HG03439 (cell line): Measurements from ENCODE around the gene GRHL3.

Experiments
- ATAC-seq: cut with Tn5 transposase; IDR thresholded peaks from one replicate; pipeline ENCODE4 v1.9.1; 2021; ENCODE audit warnings: mild to moderate bottlenecking, moderate library complexity; ENCODE audit not compliant: unreplicated experiment

The GRHL3 gene

GRCh38 chr1:24340770-24341169 is 21.6 kb downstream of the GRHL3 start:
- no peak for ATAC-seq

DNA sequence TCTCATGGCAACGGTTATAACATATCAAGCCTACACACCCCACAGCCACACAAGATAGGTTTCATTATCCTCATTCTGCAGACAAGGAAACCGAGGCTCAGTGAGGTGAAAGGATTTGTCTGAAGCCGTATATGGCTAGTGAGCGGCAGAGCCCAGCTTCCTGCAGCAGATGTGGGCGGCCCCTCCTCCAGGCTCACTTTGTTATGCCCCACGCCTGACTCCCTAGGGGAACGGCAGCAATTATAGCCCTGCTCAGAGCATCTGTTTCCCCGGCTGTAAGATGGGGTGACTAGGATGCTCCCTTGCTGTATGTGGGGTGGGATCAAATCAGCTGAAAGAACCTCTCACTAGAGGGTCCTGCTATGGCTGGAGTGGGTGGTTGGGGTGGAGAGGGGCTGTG is 22.1 kb downstream of the GRHL3 start:
- no peak for ATAC-seq

DNA sequence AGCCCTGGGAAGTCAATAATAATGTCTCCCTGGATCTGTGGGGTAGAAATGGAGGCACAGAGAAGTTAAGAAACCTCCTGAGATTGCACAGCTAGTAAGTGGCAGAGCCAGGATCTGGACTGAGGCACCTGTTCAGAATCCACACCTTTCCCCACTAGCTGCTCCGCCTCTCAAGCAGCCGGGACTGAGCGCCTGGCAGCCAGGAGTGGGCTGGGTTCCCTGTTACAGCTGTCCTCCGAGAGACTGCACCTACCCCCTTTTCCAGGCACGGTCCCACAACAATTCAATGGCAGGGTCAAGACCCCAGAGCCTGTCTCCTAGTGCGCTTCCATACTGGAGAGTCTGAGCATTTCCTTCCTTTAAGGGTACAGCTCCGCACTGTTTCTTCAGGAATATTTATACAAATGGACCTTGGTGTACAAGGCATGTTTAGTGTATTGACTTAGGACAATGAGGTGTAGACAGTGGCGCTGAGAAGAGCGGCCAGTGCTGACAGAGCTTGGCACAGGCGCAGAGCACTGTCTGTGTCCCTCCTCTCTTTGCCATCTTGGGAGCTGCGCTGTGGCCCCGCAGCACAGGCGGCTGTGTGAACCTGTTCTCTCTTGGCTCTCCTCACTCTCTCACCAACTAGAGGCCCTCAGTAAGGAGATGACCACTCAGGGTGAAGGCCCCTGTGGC is 24.4 kb downstream of the GRHL3 start:
- ATAC-seq = no peak

DNA sequence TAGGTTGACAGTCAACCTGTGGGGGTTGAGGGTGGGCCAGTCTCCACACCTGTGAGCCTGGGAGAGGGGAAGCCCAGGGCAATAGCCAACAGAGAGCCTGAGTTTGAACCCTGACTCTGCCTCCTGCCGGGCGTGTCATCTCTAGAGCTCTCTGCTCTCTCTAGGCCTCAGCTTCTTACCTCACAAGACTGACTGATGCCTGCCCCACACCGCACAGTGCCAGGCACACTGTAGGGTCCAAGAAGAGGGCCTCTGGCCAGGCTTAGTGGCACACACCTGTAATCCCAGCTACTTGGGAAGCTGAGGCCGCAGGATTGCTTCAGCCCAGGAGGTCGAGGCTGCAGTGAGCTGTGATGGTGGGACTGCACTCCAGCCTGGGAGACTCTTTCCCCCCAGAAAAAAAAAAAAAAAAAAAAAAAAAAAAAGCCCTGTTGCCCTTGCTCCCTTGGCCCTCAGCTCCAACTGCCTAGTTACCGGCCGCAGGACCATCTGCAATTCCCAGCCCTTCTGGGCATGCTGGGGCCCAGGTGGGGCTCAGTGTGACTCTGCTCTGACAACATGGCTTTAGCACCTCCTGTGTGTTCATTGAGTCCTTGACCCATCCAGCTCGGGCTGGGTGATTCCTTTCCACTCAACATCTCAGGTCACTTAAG is 25.1 kb downstream of the GRHL3 start:
- no peak for ATAC-seq

GRCh38 chr1:24345334-24345733 is 26.2 kb downstream of the GRHL3 start:
- ATAC-seq = no peak

- ATAC-seq = no peak
These were observed 28.2 kb downstream of the GRHL3 start for GRCh38 chr1:24347159-24347934.

GRCh38 chr1:24348196-24348595 is 29.0 kb downstream of the GRHL3 start:
- ATAC-seq = no peak

- ATAC-seq = no peak
These were observed 30.7 kb downstream of the GRHL3 start for GRCh38 chr1:24349891-24350290.

DNA sequence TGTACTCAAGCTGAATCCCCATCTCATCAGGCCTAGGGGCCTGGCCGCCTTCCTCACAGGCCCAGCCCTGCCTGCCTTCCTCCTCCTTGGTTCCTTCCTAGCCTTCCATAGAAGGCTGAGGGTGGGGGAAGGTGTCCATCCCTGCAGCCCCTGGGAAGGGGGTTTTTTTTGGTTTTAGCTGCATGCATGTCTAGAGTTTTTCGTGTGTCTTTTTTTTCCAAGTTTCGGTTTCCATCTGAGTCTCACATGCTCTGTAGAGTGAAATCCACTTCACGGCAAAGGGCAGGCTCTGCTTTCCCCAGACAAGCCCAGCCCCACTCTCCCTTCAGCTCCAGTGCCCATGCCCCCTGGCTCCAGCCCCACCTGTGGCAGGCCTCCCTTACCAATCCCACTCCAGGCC is 32.1 kb downstream of the GRHL3 start:
- no peak for ATAC-seq

DNA sequence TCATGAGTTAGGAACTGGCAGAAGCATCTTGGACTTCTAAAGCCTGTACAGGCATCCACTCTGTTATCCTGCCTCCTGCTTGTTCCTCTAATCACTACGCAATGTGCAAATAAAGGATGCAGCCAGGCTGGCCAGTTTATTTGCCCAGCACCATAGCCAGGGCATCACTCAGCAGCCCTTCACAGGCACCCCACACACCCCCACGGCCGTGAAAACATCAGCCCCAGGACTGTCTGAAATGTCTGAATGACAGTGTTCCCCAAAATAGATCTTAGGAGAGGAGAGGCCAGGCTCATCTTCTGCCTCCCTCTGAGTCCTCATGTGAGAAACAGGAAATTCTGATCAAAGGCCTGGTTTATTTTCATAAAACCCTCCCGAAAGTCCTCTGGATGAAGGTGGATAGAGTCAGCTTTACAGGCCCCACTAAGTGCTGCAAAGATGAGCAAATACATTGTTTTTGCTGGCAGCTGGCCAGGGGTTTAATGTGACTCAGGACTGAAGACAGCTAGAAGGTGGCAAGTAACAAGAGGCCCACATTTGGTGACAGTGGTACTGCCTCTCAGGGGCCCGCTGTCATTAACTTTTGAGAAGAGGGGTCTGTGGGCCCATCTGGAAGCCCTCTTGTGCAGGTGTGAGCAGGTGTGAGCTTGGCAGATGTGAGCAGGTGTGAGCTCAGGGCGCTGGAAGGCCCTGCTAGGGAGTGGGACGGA is 32.9 kb downstream of the GRHL3 start:
- no peak for ATAC-seq

DNA sequence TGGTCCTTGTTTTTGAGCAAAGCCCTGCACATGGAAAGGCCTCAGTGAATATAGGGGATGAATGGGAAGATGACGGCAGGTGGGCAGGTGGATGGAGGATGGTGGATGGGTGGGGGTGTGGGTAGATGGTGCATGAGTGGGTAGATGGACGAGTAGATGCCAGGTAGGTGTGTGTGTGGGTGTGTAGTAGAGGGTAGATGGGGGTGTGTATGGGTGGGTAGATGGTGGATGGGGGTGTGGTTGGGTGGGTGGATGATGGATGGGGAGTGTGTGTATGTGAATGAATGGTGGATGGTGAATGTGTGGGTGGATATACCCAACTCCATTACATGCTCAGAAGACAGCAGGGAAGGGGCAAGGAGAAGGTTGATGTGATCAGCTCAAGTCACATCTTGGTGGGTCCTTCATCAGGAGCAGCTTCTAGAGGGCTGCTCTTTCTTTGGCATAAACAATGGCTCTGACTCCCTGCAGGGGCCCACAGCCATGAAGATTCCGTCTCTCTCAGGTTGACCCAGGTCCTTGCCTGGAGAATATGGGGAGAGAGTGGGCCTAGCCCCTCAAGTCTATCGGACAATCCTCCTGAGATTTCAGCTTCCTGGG is 34.2 kb downstream of the GRHL3 start:
- no peak for ATAC-seq

DNA sequence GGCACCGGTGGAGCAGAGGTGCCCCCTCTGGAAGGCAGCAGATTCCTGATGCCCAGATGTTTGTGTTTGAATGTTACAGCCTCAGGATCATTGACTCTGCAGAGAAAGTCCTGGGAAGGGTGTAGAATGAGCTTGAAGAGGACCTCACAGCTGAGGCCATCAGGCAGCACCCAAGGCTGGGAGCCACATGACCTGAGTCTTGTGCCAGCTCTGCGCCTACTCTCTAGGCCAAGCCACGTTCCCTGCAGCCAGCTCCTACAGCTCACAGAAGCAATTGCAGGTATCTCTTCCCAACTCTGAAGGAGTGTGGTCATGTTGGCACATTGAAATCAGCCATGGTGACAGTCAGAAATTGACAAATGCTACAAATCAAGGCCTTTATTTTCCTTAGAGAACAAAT is 36.3 kb downstream of the GRHL3 start:
- no peak for ATAC-seq

DNA sequence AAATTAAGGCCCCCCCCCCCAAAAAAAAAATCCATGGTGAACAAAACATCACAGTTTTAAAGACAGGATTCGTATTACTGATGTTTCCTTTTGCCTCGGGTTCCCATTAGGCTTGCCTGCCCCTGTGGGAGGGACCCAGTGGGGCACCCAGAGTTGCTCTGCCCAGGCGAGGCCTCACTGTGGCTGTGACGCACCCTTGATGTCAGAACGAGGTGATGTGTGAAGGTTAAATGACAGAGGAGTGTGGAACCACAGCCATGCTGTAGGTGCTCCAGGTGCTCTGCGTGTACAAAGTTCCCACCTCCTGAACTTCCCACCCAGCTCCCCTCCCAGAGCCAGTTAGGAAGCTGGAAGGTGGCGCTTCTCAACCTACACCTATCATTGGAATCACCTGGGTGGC is 37.9 kb downstream of the GRHL3 start:
- no peak for ATAC-seq

GRCh38 chr1:24360681-24361080 is 41.5 kb downstream of the GRHL3 start:
- ATAC-seq = no peak

DNA sequence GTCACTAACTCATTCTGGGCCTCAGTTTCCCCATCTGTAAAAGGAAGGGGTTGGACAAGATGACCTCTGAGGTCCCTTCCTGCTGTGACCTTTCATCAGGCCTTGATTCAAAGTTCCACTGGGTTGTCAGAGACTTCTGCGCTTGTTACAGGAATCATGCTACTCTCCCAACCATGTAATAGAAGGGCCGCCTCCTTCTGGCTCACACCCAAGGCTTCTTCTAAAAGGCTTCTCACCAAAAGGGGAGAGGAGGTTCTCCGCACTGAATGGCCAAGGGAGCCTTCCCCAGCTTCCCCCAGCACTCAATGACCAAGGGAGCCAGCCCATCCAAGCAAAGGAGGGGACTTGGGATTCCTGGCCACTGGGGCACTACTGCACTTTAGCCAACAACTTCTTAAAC is 42.7 kb downstream of the GRHL3 start:
- no peak for ATAC-seq

GRCh38 chr1:24362396-24362795 is 43.2 kb downstream of the GRHL3 start:
- no peak for ATAC-seq

DNA sequence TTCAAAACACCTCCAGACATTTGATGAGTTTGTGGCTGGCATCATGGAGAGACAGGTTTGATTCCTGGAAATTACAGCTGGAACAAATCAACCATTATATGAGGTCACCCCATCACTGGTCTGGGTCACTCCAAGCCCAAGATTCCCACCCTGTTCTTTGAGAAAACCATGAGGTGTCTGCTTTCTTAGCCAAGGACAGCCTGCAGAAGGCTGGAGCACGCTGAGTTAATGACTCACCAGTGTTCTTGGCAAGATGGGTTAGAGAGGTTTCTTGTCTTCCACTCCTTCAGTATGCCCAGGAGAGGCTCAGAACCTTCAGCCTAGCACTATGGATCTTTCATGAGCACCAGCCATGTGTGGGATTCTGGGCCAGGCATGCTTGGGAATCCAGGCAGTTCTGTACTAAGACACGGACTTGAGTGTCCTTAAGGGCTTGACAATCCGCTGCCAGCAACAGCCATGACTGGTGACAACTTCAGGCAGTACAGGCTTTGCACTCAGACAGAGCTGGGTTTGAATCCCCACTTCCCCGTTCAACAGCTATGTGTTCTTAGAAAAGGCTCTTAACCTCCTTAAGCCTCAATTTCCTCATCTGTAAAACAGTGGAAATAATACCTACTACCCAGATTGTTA is 43.9 kb downstream of the GRHL3 start:
- ATAC-seq = no peak

DNA sequence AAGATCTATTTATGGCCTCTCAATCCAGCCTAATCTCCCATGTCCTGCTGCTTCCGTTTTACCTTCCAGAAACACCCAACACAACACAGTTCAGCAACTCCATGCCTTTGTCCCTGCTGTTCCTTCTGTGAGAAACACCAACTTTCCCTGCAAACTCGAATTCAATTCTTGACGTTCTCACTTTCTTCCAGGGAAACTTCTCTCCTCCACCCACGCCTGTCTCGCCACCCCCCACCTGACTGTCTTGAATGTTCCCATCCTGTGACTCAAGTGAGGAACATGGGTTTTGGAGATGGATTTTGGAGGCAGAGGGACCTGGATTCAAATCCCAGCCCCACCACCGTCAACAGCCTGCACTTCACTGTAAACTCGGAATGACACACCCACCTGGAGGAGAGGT is 44.8 kb downstream of the GRHL3 start:
- no peak for ATAC-seq

DNA sequence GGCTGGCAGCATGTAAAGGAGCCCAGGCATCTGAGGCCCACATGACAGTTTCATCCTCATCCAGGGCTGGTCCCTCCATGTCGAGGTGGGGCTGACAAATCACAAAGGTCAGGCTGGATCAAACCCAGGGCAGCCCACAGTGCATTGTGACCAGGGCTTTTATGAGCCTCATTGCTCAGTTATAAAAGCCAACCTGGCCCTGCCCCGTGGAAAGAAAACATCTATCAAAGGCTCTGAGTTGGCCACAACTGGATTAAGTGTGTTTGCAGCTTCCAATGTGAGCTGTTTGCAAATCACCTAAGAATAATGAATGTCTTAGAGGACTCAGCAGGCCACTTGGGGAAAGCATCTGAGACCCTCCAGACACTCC is 45.4 kb downstream of the GRHL3 start:
- no peak for ATAC-seq

GRCh38 chr1:24364975-24365678 is 46.0 kb downstream of the GRHL3 start:
- ATAC-seq = no peak
